ENCODE measurements around the gene IL18RAP. TPM values are rescaled to one million over a fixed set of nuclear protein-coding genes. Genes with fewer than 3 reads are reported as not detected.

Gene IL18RAP
- total RNA-seq, 1 donor from 2014 or later = 0.64 TPM

Other genes starting within 250 kb of the IL18RAP start
- 8.1 TPM for gene IL1RL2, start 236.1 kb upstream of the IL18RAP start, total RNA-seq
- gene IL1RL1, start 111.6 kb upstream of the IL18RAP start, total RNA-seq = 2.8 TPM
- 1.1 TPM for gene IL18R1, start 67.4 kb upstream of the IL18RAP start, total RNA-seq
- gene SLC9A4, start 50.1 kb downstream of the IL18RAP start, total RNA-seq = 0.08 TPM
- gene SLC9A2, start 196.4 kb downstream of the IL18RAP start, total RNA-seq = 0.20 TPM